Measurements from ENCODE around the gene TMEFF2.
A peak's percentile ranks its signal among the peaks of the same experiment; 100 is the strongest.

The TMEFF2 gene

GRCh38 chr2:192005211-192005610 is 189.5 kb downstream of the TMEFF2 start:
- DNase-seq: no peak

- no peak for DNase-seq
Measured at GRCh38 chr2:192004188-192004963, 190.4 kb downstream of the TMEFF2 start.

GRCh38 chr2:192002418-192002817 is 192.3 kb downstream of the TMEFF2 start:
- no peak for DNase-seq

DNA sequence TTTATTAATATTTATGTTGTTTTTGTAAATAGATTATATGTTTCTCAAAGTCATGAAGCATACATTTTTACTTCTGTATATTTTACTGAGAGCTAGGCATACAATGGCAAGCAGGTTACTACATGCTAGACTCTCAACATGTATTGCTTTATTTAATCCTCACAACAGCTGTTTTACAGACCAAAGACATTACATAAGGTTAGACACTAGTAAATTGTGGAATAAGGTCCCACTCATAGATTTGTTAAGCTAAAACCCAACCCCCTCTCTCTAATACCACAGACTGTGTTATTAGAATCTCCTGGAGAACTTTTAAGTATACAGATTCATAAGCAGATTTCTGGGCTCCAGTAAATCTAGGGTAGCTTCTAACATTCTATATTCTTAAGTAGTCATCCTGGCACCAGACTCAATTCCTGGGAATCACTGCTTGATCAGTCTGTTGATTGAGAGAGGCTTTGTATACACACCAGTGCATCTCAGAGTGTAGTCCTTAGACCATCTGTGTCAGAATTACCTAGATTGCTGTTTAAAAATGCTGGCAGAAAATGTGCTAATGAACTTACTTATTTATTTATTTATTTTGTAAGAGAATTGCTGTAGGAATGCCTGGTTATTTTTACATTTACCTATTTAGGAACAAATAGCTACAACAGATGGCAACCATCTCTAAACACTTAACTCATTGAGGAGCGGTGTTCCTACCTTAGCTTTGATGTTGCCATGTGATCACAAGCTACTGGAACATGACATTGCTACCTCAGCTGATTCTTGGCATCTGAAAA is 194.3 kb downstream of the TMEFF2 start:
- no peak for DNase-seq

GRCh38 chr2:191999101-191999841 is 195.5 kb downstream of the TMEFF2 start:
- DNase-seq: no peak

DNA sequence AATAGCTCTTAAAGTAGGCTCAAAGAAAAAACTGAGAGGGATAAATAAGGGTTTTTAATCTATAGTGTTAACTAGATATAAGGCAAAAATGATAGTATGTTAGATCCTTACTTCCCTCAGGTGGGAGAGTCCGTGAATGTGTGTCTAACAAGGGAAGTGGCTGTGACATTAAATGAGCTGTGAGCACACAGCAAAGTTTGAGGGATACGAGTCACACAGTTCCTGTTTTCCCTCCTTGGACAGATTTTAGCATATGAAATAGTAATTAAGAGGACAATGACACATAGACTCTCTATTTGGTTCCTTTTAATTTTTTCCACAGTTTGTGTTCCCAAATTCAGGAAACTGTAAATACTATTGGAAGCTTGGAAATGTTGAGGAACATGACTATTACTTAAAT is 199.4 kb downstream of the TMEFF2 start:
- DNase-seq: peak in 1 of 2 experiments; percentile 5

DNA sequence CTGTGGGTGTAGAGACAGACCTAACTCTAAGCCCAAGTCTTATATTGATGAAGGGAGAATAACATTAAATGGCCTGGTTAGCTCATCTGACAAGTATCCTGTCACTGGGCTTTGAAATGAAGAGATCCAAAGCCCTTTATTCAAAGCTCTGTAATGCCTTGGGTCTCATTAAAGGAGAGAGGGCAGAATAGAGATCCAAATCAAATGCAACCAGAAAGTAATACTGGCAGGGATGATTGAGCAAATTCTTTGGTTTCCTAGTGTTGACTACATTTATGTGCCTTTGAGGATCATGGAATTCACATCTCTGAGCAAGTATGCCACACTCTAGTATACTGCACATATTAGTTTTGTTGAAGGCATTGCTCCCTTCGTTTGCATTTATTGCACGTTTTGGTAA is 200.0 kb downstream of the TMEFF2 start:
- no peak for DNase-seq

- DNase-seq: no peak
Measured at GRCh38 chr2:191991442-191991841, 203.3 kb downstream of the TMEFF2 start.

DNA sequence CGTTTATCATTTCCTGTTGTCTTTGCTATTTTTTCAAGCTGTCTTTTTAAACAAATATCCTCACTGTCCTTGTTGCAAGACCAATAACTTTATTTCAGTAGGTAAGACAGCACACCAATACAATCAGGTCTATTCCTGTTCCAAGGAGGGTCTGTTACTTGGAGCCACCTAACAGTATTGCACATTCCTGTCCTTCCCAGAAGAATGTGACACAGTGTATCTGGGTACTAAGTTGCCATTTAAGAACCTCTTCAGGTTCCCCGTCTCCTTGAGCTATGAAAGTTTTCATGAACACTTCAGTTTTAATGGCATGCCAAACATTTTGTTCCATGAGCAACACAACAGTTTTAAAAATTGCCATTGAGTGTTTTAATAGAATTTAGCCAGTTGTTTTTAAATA is 209.0 kb downstream of the TMEFF2 start:
- no peak for DNase-seq

DNA sequence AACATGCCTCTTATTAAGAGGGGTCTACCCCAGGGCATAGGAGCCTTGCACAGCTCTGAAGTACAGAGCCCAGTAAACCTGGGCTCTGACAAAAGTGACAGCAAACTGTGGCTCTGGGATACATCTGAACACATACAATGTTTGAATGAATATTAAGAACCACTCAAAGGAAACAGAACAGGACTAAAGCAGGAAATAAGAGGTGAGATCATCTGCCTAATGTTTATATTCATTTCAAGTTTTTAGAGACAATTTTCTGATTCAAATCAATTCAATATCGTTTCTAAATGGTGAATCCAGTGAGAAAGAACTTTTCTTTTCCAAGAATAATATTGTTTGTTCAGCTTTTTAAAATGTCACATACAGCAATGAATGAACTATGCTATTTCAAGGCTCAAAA is 211.1 kb downstream of the TMEFF2 start:
- no peak for DNase-seq

DNA sequence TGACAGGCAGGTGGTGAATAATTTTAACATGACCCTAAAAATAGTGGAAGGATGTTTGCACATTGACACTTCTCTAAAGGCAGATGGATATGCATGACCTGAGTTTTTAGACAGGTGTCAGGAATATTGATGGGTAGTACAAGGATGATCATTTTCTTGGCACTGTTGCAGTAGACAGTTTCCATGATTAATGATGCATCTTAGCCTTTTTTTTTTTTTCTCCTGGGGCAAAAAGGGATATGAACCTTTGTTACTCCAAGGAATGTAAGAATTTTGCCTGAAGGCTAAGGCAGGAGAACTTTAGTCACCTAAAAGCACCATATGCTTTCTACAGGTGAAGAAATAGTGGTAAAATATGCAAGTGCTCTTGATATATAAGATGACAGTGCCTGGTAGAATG is 211.5 kb downstream of the TMEFF2 start:
- no peak for DNase-seq

DNA sequence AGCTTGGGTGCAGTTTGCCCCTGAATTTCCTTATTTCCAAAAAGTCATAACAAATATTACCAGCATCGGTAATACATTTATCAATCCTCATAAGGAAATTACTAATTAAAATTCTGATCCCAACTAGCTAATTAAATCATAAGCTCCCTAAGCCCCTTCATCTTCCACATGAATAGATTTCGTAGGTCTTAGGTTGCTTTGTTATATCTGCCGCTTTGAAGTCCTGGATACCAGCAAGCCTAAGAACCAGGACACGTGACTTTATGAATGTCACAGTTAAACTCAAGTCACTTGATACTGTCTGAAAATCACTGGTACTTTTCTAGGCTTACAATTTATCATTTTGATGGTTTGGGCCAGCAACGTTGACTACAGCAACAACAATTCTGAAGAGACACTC is 213.0 kb downstream of the TMEFF2 start:
- DNase-seq: no peak

DNA sequence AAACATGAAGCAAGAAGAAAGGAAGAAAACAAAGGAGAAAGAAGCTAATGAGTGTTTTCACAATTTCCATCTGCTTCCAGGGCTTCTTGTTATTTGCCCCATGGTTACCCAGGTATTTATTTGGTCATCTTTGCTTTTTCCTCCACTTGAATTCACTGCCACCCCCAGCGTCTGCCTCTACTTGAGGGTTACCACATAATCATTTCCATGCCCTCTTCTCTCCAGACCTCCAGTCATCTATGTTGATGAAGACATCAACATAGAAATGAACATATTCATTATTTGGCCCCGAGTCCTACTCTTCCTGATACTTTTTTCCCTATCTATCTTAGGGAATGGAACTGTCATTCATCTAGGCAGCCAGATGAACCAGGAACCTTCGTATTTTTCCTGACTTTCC is 214.2 kb downstream of the TMEFF2 start:
- no peak for DNase-seq

GRCh38 chr2:191979221-191979730 is 215.5 kb downstream of the TMEFF2 start:
- DNase-seq: no peak

DNA sequence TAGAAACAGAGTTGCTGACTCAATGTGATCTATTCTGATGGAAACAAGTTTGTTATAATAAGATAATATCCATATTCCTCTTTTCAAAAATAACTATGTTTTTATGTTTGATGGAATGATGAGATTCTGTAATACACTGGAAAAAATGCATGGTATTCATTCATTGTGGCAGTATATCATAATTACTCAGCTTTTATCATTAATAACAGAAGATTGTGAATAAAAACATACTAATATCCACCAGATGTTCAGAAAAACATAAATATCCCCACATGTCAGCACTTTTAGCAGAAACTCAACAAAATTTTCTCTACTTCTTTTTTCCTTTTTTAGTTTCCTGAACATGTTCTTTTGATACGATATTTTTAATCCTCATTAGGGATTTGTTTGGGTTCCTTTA is 217.0 kb downstream of the TMEFF2 start:
- no peak for DNase-seq

DNA sequence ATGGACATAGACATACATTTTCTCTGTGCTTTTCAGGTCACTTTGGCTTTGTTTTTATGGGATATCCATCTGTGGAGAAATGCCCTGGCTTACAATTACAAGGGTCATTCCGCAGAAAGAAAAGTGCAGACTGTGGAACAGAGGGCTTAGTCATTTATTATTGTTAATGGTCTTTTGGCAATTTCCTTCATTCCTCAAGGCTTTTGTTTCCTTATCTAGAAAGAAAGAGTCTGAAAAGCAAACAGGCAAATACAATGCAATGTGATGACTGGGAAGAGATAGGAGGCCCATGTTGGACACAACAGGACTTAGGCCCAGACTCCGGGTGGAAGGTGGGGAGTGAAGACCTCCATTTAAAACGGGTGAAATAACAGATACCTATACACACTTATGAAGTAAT is 218.3 kb downstream of the TMEFF2 start:
- no peak for DNase-seq

GRCh38 chr2:191974676-191975075 is 220.1 kb downstream of the TMEFF2 start:
- DNase-seq: no peak

GRCh38 chr2:191970867-191971266 is 223.9 kb downstream of the TMEFF2 start:
- no peak for DNase-seq

- DNase-seq: no peak
Measured at GRCh38 chr2:191968120-191968519, 226.6 kb downstream of the TMEFF2 start.

- no peak for DNase-seq
Measured at GRCh38 chr2:191965733-191966132, 229.0 kb downstream of the TMEFF2 start.

DNA sequence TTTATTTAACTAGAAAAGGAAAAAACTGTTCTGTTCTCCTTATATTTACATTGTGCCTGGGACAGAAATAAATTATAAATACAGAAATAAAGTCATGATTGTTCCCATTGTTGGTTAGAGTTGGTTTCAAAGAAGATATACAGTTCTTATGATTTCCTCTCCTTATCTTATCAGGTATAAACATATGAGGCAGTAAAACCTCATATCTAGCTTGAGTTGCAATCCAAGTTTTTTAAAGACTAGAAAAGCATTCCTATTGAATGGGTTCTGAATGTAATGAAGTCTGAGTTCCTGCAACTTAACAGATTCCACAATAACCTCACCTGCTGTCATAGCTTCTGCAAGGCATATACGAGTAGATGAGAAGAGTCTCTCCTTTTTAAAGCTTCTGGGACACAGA is 233.2 kb downstream of the TMEFF2 start:
- no peak for DNase-seq

- no peak for DNase-seq
Measured at GRCh38 chr2:191959209-191959608, 235.5 kb downstream of the TMEFF2 start.
